HepG2 (cell line): ENCODE measurements around the gene CABP4. TPM values are rescaled to one million over a fixed set of nuclear protein-coding genes. Genes with fewer than 3 reads are reported as not detected.

Experiments used
- CREB1 ChIP-seq, 2 experiments: fragments of 450-650 bp in 1 of 2; IDR thresholded peaks; 2 replicates each; pipeline ENCODE4 v1.6.1; 2016 to 2017; ENCODE audit warnings: control low read depth in 1 of 2, mild to moderate bottlenecking in 1 of 2, missing compliant biosample characterization in 1 of 2, missing genetic modification characterization in 1 of 2
- EED ChIP-seq: sonication (generic); formaldehyde crosslinking; IDR thresholded peaks from 2 replicates; pipeline ENCODE4 v1.5.0; 2020; ENCODE audit warnings: mild to moderate bottlenecking, missing genetic modification reagents
- KLF16 ChIP-seq, 2 experiments: sonication (generic) in 1 of 2; formaldehyde crosslinking in 1 of 2; IDR thresholded peaks; 2 replicates each; pipeline versions ENCODE4 v1.6.1 to v1.8.0; 2016 to 2023; ENCODE audit warnings: missing genetic modification reagents in 2 of 2, missing compliant biosample characterization in 1 of 2
- MIXL1 ChIP-seq: IDR thresholded peaks from 2 replicates; pipeline ENCODE4 v1.6.1; 2016
- NR2F6 ChIP-seq, 2 experiments: IDR thresholded peaks; 2 replicates each; pipeline ENCODE4 v1.6.1; 2016; ENCODE audit warnings: antibody characterized with exemption in 1 of 2, mild to moderate bottlenecking in 1 of 2
- NRL ChIP-seq: sonication (generic); formaldehyde crosslinking; IDR thresholded peaks from 2 replicates; pipeline ENCODE4 v1.5.0; 2020; ENCODE audit warnings: missing genetic modification reagents, mild to moderate bottlenecking, moderate library complexity, borderline replicate concordance
- SAFB2 ChIP-seq: sonication (generic); formaldehyde crosslinking; IDR thresholded peaks from 2 replicates; pipeline ENCODE4 v1.5.1; 2020; ENCODE audit warnings: missing genetic modification reagents, low read depth, mild to moderate bottlenecking, borderline replicate concordance
- SALL2 ChIP-seq: sonication (generic); formaldehyde crosslinking; IDR thresholded peaks from 2 replicates; pipeline ENCODE4 v1.8.1; 2023; ENCODE audit warnings: mild to moderate bottlenecking, missing genetic modification reagents, inconsistent platforms
- SOX13 ChIP-seq, 3 experiments: fragments of 450-650 bp in 1 of 3; sonication (generic) in 1 of 3; formaldehyde crosslinking in 1 of 3; IDR thresholded peaks in 2 of 3; conservative IDR thresholded peaks in 1 of 3; 2 replicates each; pipeline versions ENCODE4 v1.5.0 to v1.6.1; 2016 to 2020; ENCODE audit warnings: antibody characterized with exemption in 1 of 3, mild to moderate bottlenecking in 1 of 3, missing compliant biosample characterization in 1 of 3, missing genetic modification reagents in 1 of 3, moderate library complexity in 1 of 3
- ZBTB3 ChIP-seq: sonication (generic); formaldehyde crosslinking; IDR thresholded peaks from 2 replicates; pipeline ENCODE4 v1.4.0; 2020; ENCODE audit warnings: low read depth, mild to moderate bottlenecking, moderate library complexity, missing genetic modification reagents, borderline replicate concordance
- ZBTB7B ChIP-seq: sonication (generic); formaldehyde crosslinking; IDR thresholded peaks from 2 replicates; pipeline ENCODE4 v1.4.0; 2020; ENCODE audit warnings: missing genetic modification reagents
- ZC3H4 ChIP-seq: sonication (generic); formaldehyde crosslinking; IDR thresholded peaks from 2 replicates; pipeline ENCODE4 v1.4.0; 2020; ENCODE audit warnings: missing genetic modification reagents, borderline replicate concordance
- ZNF124 ChIP-seq: sonication (generic); formaldehyde crosslinking; IDR thresholded peaks from 2 replicates; pipeline ENCODE4 v1.4.0; 2020; ENCODE audit warnings: missing genetic modification reagents
- ZNF350 ChIP-seq: sonication (generic); formaldehyde crosslinking; IDR thresholded peaks from 2 replicates; pipeline ENCODE4 v1.4.0; 2020; ENCODE audit warnings: mild to moderate bottlenecking, low read depth, missing genetic modification reagents, borderline replicate concordance
- ZNF446 ChIP-seq: sonication (generic); formaldehyde crosslinking; IDR thresholded peaks from 2 replicates; pipeline ENCODE4 v1.5.0; 2020; ENCODE audit warnings: mild to moderate bottlenecking, missing genetic modification reagents
- ZNF496 ChIP-seq: sonication (generic); formaldehyde crosslinking; IDR thresholded peaks from 2 replicates; pipeline ENCODE4 v1.8.1; 2023; ENCODE audit warnings: mild to moderate bottlenecking, moderate library complexity, missing genetic modification reagents; ENCODE audit not compliant: insufficient replicate concordance
- polyA plus RNA-seq, 8 experiments: library from polyadenylated mRNA; depleted of rRNA in 3 of 8; stranded (reverse) in 7 of 8; unstranded in 1 of 8; fragments of >200 nt; fragmentation: Illumina TruSeq in 4 of 8; extraction: Trizol in 4 of 8; gene quantifications; 2 replicates each; pipeline versions ENCODE4 v1.2.1 to v1.2.3, GENCODE V29; 2011 to 2016; ENCODE audit warnings: low read depth in 4 of 8, missing spikeins in 1 of 8, mixed read lengths in 1 of 8; ENCODE audit not compliant: insufficient read depth in 1 of 8
- total RNA-seq, 5 experiments: library from RNA; depleted of rRNA; stranded (reverse); fragments of >200 nt; fragmentation: Illumina TruSeq; extraction: Trizol; gene quantifications; 2 replicates each; pipeline ENCODE4 v1.2.3, GENCODE V29; 2016; ENCODE audit warnings: low read depth in 1 of 5
- TF ChIP-seq, protein P1 (sequence below): sonication (generic); formaldehyde crosslinking; IDR thresholded peaks from 2 replicates; pipeline ENCODE4 v1.5.1; 2020; ENCODE audit warnings: missing genetic modification reagents, mild to moderate bottlenecking, borderline replicate concordance
- TF ChIP-seq, protein P2 (sequence below): sonication (generic); formaldehyde crosslinking; IDR thresholded peaks from 2 replicates; pipeline ENCODE4 v1.5.0; 2020; ENCODE audit warnings: mild to moderate bottlenecking, missing genetic modification reagents, borderline replicate concordance
- TF ChIP-seq, protein P3 (sequence below): sonication (generic); formaldehyde crosslinking; IDR thresholded peaks from 2 replicates; pipeline ENCODE4 v1.8.0; 2022; ENCODE audit warnings: missing genetic modification reagents, mild to moderate bottlenecking, moderate library complexity, borderline replicate concordance

Gene CABP4
- total and polyA plus RNA-seq, 2 of the 13 experiments (the other 11 are each of a cell fraction or from before 2014, with no cell fraction given) = not detected

DNA sequence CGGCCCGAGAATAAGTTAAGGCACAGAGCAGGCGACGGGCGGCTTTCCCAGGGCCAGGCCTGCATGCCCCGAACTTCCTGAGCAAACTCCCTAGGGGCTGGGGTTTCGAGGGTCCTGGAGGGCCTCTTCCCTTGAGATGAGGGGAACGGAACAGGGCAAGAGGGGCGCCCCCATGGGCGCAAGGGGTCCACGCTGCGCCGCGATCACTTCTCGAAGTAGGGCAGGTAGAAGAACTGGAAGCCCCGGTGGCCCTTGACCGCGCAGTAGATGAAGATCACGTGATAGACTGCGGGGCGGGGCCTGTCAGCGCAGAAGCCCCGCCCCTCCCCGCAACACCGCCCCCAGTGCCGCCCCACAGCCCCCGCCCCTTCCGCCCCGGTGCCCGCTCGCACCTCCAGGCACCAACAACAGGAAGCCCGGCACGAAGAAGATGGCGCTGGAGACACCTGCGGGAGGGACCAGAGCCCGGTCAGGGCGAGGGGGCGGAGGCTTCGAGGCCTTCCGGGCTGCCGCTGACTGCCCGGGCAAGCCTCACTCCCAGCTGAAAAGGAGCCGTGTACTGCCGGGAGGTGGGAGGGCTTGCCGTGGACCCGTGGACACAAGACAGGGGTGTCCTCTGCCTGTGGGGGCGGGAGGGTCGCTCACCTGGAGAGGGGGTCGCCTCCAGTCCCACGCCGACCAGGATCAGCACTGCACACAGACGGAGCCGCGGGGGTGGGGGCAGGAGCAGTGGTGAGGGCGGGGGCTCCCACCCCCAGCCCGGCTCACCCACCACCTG lies 9.4 kb downstream of the CABP4 start (continued):
- TF ChIP-seq, protein P1, sequence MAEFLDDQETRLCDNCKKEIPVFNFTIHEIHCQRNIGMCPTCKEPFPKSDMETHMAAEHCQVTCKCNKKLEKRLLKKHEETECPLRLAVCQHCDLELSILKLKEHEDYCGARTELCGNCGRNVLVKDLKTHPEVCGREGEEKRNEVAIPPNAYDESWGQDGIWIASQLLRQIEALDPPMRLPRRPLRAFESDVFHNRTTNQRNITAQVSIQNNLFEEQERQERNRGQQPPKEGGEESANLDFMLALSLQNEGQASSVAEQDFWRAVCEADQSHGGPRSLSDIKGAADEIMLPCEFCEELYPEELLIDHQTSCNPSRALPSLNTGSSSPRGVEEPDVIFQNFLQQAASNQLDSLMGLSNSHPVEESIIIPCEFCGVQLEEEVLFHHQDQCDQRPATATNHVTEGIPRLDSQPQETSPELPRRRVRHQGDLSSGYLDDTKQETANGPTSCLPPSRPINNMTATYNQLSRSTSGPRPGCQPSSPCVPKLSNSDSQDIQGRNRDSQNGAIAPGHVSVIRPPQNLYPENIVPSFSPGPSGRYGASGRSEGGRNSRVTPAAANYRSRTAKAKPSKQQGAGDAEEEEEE (CRISPR knock-in tag) = no peak
- TF ChIP-seq SOX13 (IDR thresholded peaks at IDR 0.05) = no peak
- TF ChIP-seq SOX13 (CRISPR knock-in tag; conservative IDR thresholded peaks at IDR 0.05 in 1 of 2, IDR thresholded peaks at IDR 0.05 in 1 of 2) = 0 out of 4 replicates have a peak, but pooled peaks of 1 of the 2 experiments have one; percentile 18
- TF ChIP-seq ZBTB7B (CRISPR knock-in tag) = peak; percentile 15; the same call in 1 of the 2 replicates
- TF ChIP-seq CREB1 (IDR thresholded peaks at IDR 0.05) = no peak
- TF ChIP-seq CREB1 (CRISPR knock-in tag; IDR thresholded peaks at IDR 0.05) = no peak
- TF ChIP-seq NRL = peak; percentile 3; the same call in 1 of the 2 replicates
- TF ChIP-seq ZNF446 (CRISPR knock-in tag) = peak; percentile 24; the same call in 1 of the 2 replicates
- TF ChIP-seq NR2F6 (IDR thresholded peaks at IDR 0.05) = no peak
- peak; percentile 5; the same call in 1 of the 2 replicates for TF ChIP-seq NR2F6 (CRISPR knock-in tag; IDR thresholded peaks at IDR 0.05)
- no peak for TF ChIP-seq EED
- TF ChIP-seq ZNF496 (CRISPR knock-in tag) = no peak
- TF ChIP-seq ZNF124 (CRISPR knock-in tag) = no peak
- no peak for TF ChIP-seq ZBTB3 (CRISPR knock-in tag)
- no peak for TF ChIP-seq ZNF350 (CRISPR knock-in tag)
- no peak for TF ChIP-seq ZC3H4 (CRISPR knock-in tag)
- peak; percentile 30; the same call in 1 of the 2 replicates for TF ChIP-seq SAFB2 (CRISPR knock-in tag)
- peak in 1 of 2 experiments; percentile 24; a peak in 1 of 4 replicates for TF ChIP-seq KLF16 (CRISPR knock-in tag; IDR thresholded peaks at IDR 0.05)
- TF ChIP-seq MIXL1 (CRISPR knock-in tag) = no peak
- TF ChIP-seq, protein P2, sequence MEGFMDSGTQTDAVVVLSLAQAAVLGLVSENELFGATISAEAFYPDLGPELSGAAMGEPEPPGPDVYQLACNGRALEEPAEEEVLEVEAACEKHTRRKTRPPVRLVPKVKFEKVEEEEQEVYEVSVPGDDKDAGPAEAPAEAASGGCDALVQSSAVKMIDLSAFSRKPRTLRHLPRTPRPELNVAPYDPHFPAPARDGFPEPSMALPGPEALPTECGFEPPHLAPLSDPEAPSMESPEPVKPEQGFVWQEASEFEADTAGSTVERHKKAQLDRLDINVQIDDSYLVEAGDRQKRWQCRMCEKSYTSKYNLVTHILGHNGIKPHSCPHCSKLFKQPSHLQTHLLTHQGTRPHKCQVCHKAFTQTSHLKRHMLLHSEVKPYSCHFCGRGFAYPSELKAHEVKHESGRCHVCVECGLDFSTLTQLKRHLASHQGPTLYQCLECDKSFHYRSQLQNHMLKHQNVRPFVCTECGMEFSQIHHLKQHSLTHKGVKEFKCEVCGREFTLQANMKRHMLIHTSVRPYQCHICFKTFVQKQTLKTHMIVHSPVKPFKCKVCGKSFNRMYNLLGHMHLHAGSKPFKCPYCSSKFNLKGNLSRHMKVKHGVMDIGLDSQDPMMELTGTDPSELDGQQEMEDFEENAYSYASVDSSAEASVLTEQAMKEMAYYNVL (CRISPR knock-in tag) = peak; percentile 62; the same call in 1 of the 2 replicates
- TF ChIP-seq SALL2 (CRISPR knock-in tag) = peak; percentile 21; the same call in 1 of the 2 replicates
- TF ChIP-seq, protein P3, sequence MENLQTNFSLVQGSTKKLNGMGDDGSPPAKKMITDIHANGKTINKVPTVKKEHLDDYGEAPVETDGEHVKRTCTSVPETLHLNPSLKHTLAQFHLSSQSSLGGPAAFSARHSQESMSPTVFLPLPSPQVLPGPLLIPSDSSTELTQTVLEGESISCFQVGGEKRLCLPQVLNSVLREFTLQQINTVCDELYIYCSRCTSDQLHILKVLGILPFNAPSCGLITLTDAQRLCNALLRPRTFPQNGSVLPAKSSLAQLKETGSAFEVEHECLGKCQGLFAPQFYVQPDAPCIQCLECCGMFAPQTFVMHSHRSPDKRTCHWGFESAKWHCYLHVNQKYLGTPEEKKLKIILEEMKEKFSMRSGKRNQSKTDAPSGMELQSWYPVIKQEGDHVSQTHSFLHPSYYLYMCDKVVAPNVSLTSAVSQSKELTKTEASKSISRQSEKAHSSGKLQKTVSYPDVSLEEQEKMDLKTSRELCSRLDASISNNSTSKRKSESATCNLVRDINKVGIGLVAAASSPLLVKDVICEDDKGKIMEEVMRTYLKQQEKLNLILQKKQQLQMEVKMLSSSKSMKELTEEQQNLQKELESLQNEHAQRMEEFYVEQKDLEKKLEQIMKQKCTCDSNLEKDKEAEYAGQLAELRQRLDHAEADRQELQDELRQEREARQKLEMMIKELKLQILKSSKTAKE (CRISPR knock-in tag) = no peak
